ENCODE measurements around the gene LEPROT.
"Not testable (repeated sequence)": the region's sequence is repeated elsewhere in the genome, so short reads cannot be mapped to it uniquely, and the experiment has no call there.

Gene LEPROT

DNA sequence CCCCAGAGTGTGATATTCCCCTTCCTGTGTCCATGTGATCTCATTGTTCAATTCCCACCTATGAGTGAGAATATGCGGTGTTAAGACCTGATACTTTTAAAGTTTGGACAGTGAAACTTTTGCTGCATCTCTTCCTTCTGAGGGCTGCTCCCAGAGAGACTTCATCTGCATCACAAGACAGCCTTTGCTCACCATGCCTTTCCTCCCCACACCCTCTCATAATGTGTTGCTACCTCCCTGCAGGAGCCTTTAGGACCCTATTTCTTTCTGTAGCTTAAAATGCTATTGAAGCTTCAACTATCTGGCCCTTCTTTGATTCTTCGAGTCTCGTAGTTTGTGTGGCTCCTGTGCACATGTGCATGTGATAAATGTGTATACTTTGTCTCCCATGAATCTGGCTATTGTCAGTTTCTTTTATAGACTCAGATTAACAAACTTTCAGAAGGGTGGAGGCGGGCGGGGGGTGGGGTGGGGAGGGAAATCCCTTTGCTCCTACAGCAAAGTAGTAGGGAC, 23.7 kb downstream of the LEPROT start:
- H3K4me3 ChIP-seq (ENCODE audit: low read depth, low read length) = no peak overlapping the region
- no peak for DNase-seq (ENCODE audit: low read depth, low spot score)
- ChIA-PET POLR2A (no interaction called here), CTCF (interaction anchor here (1.4 kb wide), 1 partner anchor 15 kb away, joined by 4 read pairs; no protein-coding TSS in a partner anchor)
- TF ChIP-seq, protein P1, sequence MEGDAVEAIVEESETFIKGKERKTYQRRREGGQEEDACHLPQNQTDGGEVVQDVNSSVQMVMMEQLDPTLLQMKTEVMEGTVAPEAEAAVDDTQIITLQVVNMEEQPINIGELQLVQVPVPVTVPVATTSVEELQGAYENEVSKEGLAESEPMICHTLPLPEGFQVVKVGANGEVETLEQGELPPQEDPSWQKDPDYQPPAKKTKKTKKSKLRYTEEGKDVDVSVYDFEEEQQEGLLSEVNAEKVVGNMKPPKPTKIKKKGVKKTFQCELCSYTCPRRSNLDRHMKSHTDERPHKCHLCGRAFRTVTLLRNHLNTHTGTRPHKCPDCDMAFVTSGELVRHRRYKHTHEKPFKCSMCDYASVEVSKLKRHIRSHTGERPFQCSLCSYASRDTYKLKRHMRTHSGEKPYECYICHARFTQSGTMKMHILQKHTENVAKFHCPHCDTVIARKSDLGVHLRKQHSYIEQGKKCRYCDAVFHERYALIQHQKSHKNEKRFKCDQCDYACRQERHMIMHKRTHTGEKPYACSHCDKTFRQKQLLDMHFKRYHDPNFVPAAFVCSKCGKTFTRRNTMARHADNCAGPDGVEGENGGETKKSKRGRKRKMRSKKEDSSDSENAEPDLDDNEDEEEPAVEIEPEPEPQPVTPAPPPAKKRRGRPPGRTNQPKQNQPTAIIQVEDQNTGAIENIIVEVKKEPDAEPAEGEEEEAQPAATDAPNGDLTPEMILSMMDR (IDR thresholded peaks at IDR 0.05; ENCODE audit: insufficient read depth, low read length, missing control alignments) = no peak

DNA sequence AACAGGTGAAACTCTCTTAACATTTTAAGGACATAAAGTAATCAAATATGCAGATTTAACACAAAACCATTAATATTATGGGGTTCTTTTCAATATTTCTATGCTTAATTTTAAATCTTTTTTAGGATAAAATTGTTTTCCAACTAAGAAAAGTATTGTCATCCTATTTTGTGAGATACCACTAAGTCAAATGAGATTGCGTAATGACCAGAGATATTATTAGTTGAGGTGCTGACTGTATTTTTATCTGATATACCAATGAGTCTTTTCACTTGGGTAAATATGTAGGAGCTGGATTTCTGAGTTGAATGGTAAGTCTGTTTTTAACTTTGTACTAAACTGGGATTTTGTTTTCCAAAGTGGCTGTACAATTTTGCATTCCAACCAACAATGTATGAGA, 25.4 kb downstream of the LEPROT start:
- ChIA-PET POLR2A (no interaction called here), CTCF (no interaction called here)
- TF ChIP-seq, protein P1 (IDR thresholded peaks at IDR 0.05; ENCODE audit: insufficient read depth, low read length, missing control alignments) = no peak
- H3K4me3 ChIP-seq (ENCODE audit: low read depth, low read length) = no peak overlapping the region
- DNase-seq (ENCODE audit: low read depth, low spot score) = no peak

DNA sequence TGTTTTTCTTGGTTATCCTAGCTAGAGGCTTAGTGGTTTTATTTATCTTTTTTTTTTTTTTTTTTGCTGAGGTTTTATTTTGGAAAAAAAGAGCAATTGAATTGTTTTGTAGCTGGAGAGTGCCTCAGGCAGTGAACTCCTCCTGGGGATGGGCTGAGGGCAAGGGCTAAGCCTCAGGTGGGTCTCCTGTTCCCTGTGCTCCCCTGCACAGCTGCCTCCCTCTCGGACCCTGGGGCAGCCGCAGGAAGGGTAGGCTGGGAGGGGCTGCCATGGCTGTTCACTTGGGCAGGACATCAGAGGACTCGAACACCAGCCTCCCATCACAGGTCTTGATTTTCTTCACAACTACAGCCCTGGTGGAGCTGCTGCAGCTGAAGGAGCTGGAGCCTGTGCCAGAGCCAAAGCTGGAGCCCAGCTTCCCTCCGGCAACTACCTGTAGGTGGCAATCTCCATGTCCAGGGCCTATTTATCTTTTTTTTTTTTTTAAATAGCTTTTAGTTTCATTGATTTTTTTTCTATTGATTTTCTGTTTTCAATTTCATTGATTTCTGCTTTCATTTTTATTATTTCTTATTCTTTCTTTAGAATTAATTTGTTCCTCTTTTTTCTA, 28.9 kb downstream of the LEPROT start:
- CTCF ChIA-PET = interaction anchor here (2.5 kb wide), 1 partner anchor 10 kb away, joined by 22 read pairs; no protein-coding TSS in a partner anchor
- H3K4me3 ChIP-seq (ENCODE audit: low read depth, low read length) = no peak overlapping the region
- TF ChIP-seq, protein P1 (IDR thresholded peaks at IDR 0.05; ENCODE audit: insufficient read depth, low read length, missing control alignments) = no peak
- no peak for DNase-seq (ENCODE audit: low read depth, low spot score)
- POLR2A ChIA-PET = interaction anchor here (0.8 kb wide), 1 partner anchor 61 kb away, joined by 4 read pairs; no protein-coding TSS in a partner anchor

DNA sequence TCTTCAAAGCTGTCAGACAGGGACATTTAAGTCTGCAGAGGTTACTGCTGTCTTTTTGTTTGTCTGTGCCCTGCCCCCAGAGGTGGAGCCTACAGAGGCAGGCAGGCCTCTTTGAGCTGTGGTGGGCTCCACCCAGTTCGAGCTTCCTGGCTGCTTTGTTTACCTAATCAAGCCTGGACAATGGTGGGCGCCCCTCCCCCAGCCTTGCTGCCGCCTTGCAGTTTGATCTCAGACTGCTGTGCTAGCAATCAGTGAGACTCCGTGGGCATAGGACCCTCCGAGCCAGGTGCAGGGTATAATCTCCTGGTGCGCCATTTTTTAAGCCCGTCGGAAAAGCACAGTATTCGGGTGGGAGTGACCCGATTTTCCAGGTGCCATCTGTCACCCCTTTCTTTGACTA, 35.2 kb downstream of the LEPROT start:
- POLR2A ChIA-PET; H3K4me3 ChIP-seq (ENCODE audit: low read depth, low read length); DNase-seq (ENCODE audit: low read depth, low spot score); CTCF ChIA-PET: not testable (repeated sequence)

DNA sequence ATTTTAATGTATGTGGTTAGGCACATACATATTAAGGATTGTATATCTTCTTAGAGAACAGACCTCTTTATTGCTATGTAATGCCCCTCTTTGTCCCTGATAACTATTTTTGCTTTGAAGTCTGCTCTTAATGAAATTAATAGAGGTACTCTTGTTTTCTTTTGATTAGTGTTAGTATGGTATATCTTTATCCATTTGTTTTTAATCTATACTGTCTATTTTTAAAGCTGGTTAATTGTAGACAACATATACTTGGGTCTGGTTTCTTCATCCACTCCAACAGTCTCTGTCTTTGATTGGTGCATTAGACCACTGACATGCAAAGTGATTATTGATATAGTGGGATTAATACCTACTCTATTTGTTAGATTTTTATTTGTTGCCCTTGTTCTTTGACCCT, 36.0 kb downstream of the LEPROT start:
- POLR2A ChIA-PET = no interaction called here
- CTCF ChIA-PET = no interaction called here
- DNase-seq (ENCODE audit: low read depth, low spot score) = no peak
- TF ChIP-seq, protein P1 (IDR thresholded peaks at IDR 0.05; ENCODE audit: insufficient read depth, low read length, missing control alignments) = no peak
- no peak overlapping the region for H3K4me3 ChIP-seq (ENCODE audit: low read depth, low read length)

DNA sequence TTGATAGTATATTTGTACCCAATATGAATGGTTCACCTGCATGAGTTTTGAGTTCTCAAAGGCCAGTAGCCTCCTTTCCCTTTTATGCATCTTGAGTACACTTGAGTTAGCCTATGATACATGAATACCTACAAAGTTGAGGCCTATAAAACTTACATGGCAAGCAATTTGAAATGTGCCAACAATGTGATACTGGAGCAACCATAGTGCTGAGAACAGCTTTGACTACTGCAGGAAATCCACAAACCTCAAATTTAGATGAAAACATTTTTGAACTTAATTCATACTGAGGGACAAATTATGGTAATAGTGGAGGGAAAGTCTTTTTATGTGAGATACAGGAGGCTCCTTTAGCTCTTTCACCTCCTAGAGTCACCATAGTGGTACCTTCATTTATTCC, 37.4 kb downstream of the LEPROT start:
- H3K4me3 ChIP-seq (ENCODE audit: low read depth, low read length) = no peak overlapping the region
- ChIA-PET POLR2A (no interaction called here), CTCF (interaction anchor here (1.1 to 3.5 kb wide), 7 partner anchors 9 to 242 kb away, joined by 5 to 32 read pairs (median 15); no protein-coding TSS in a partner anchor)
- TF ChIP-seq, protein P1 (IDR thresholded peaks at IDR 0.05; ENCODE audit: insufficient read depth, low read length, missing control alignments) = no peak
- no peak for DNase-seq (ENCODE audit: low read depth, low spot score)
